Loucy (cell line): ENCODE data around the gene SLC5A10.

Experiments used
- EZH2phosphoT487 ChIP-seq: fragments of 200-600 bp; IDR thresholded peaks from 2 replicates; pipeline ENCODE4 v1.6.1; 2018; ENCODE audit warnings: antibody characterized with exemption, mild to moderate bottlenecking, moderate library complexity, borderline replicate concordance
- TF ChIP-seq, protein P1 (sequence below): fragments of 200-600 bp; sonication (generic); conservative IDR thresholded peaks from 2 replicates; pipeline ENCODE4 v1.5.1; 2014; ENCODE audit warnings: mild to moderate bottlenecking, antibody characterized with exemption, low read length

DNA sequence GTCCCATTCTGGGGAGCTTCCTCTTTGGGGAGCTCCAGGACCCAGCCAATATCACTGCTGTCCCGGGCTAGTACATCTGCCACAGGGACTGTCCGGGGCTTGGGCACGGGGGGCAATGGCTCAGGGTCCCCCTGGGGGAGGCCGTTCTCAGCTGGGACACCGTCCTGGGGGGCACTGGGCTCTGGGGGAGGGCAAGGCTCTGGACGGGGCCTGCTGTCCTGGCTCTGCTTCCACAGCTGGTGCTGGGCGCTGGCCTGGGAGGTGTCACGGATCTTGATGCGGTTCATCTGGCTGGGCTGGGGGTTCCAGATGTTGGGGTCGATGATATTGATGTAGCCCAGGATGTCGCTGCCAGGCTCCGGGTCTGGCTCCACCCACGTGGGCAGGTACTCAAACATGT lies 26.1 kb downstream of the SLC5A10 start:
- TF ChIP-seq, protein P1, sequence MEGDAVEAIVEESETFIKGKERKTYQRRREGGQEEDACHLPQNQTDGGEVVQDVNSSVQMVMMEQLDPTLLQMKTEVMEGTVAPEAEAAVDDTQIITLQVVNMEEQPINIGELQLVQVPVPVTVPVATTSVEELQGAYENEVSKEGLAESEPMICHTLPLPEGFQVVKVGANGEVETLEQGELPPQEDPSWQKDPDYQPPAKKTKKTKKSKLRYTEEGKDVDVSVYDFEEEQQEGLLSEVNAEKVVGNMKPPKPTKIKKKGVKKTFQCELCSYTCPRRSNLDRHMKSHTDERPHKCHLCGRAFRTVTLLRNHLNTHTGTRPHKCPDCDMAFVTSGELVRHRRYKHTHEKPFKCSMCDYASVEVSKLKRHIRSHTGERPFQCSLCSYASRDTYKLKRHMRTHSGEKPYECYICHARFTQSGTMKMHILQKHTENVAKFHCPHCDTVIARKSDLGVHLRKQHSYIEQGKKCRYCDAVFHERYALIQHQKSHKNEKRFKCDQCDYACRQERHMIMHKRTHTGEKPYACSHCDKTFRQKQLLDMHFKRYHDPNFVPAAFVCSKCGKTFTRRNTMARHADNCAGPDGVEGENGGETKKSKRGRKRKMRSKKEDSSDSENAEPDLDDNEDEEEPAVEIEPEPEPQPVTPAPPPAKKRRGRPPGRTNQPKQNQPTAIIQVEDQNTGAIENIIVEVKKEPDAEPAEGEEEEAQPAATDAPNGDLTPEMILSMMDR: no peak
- no peak for TF ChIP-seq EZH2phosphoT487
